Keratinocyte (primary cell): ENCODE results near the gene ALG3. TPM values are rescaled to one million over a fixed set of nuclear protein-coding genes. Genes with fewer than 3 reads are reported as not detected.
A peak's percentile ranks its signal among the peaks of the same experiment; 100 is the strongest.

Experiments
- DNase-seq: peaks from one replicate; pipeline ENCODE4 v3.0.0-alpha.2; 2011; ENCODE audit warnings: low read depth, missing footprints, low spot score
- FAIRE-seq: peaks from 2 replicates; lab custom pipeline; 2011; peaks lifted over from hg19 to GRCh38; lab: Jason Lieb, UNC
- H2AFZ ChIP-seq: 2 replicates; pipeline ENCODE4 v1.6.0; 2012; ENCODE audit warnings: low read length, control low read depth, inconsistent platforms; ENCODE audit not compliant: control insufficient read depth
- H3K27ac ChIP-seq: 2 replicates; pipeline ENCODE4 v1.5.1; 2011; ENCODE audit warnings: low read length; ENCODE audit not compliant: control insufficient read depth, insufficient read depth
- H3K27me3 ChIP-seq: 3 replicates; pipeline ENCODE4 v1.6.0; 2011; ENCODE audit warnings: low read length; ENCODE audit not compliant: control insufficient read depth, insufficient read depth; ENCODE audit errors: extremely low read depth
- H3K36me3 ChIP-seq, 2 experiments: 2 replicates in 1 of 2; 3 replicates in 1 of 2; pipeline ENCODE4 v1.5.1; 2011; ENCODE audit warnings: low read length in 2 of 2, mild to moderate bottlenecking in 1 of 2; ENCODE audit not compliant: control insufficient read depth in 2 of 2, insufficient read depth in 2 of 2; ENCODE audit errors: extremely low read depth in 1 of 2
- H3K4me1 ChIP-seq: 3 replicates; pipeline ENCODE4 v1.5.1; 2011; ENCODE audit warnings: low read length; ENCODE audit not compliant: control insufficient read depth, insufficient read depth; ENCODE audit errors: extremely low read depth
- H3K4me2 ChIP-seq: 3 replicates; pipeline ENCODE4 v1.6.0; 2011; ENCODE audit warnings: low read depth, low read length; ENCODE audit not compliant: control insufficient read depth, insufficient read depth; ENCODE audit errors: extremely low read depth
- H3K4me3 ChIP-seq, 3 experiments: fragments of 200-600 bp in 1 of 3; sonication (generic) in 1 of 3; 2 replicates in 2 of 3; 3 replicates in 1 of 3; pipeline ENCODE4 v1.5.1; 2011 to 2016; ENCODE audit warnings: low read length in 3 of 3, mild to moderate bottlenecking in 3 of 3, control low read depth in 2 of 3, inconsistent platforms in 1 of 3, low read depth in 1 of 3, mixed read lengths in 1 of 3, mixed run types in 1 of 3, moderate library complexity in 1 of 3; ENCODE audit not compliant: control insufficient read depth in 2 of 3, insufficient read depth in 2 of 3; ENCODE audit errors: extremely low read depth in 1 of 3
- H3K79me2 ChIP-seq: 2 replicates; pipeline ENCODE4 v1.6.0; 2012; ENCODE audit warnings: low read length; ENCODE audit not compliant: control insufficient read depth, insufficient read depth
- H3K9ac ChIP-seq: 3 replicates; pipeline ENCODE4 v1.6.0; 2011; ENCODE audit warnings: low read length; ENCODE audit not compliant: control insufficient read depth, insufficient read depth; ENCODE audit errors: extremely low read depth
- H3K9me1 ChIP-seq: 3 replicates; pipeline ENCODE4 v1.6.0; 2011; ENCODE audit warnings: low read length; ENCODE audit not compliant: control insufficient read depth, insufficient read depth; ENCODE audit errors: extremely low read depth
- H3K9me3 ChIP-seq: 2 replicates; pipeline ENCODE4 v1.5.1; 2012; ENCODE audit warnings: low read depth, low read length; ENCODE audit not compliant: control insufficient read depth
- H4K20me1 ChIP-seq: 3 replicates; pipeline ENCODE4 v1.6.0; 2011; ENCODE audit warnings: low read length; ENCODE audit not compliant: control insufficient read depth, insufficient read depth; ENCODE audit errors: extremely low read depth
- CTCF ChIP-seq, 3 experiments: IDR thresholded peaks in 1 of 3; conservative IDR thresholded peaks in 1 of 3; optimal IDR thresholded peaks in 1 of 3; 2 replicates in 2 of 3; 3 replicates in 1 of 3; pipeline versions ENCODE3 to v1.5.1; 2011; ENCODE audit warnings: low read length in 3 of 3, mild to moderate bottlenecking in 3 of 3, moderate library complexity in 2 of 3, control low read depth in 1 of 3, inconsistent platforms in 1 of 3; ENCODE audit not compliant: insufficient read depth in 2 of 3; ENCODE audit errors: extremely low read depth in 1 of 3
- EZH2 ChIP-seq: IDR thresholded peaks from one replicate; pipeline ENCODE4 v1.6.1; 2012; ENCODE audit warnings: inconsistent platforms, mild to moderate bottlenecking, low read length, moderate library complexity
- dilution Hi-C: fragments of 300-500 bp; cut with MboI; formaldehyde crosslinking; loops from one replicate; pipeline ENCODE4 v1.7.0; 2020; ENCODE audit warnings: low sequenced_read_pairs; ENCODE audit not compliant: extremely low pct_ligation_motif_present
- polyA plus RNA-seq, 5 experiments: library from polyadenylated mRNA; depleted of rRNA in 3 of 5; stranded (reverse) in 3 of 5; stranded (forward) in 1 of 5; unstranded in 1 of 5; fragments of >200 nt; gene quantifications; 1 replicate in 1 of 5; 2 replicates in 3 of 5; 3 replicates in 1 of 5; pipeline versions ENCODE4 v1.2.1 to v1.2.3, GENCODE V29; 2011 to 2012; ENCODE audit warnings: missing spikeins in 2 of 5, low read depth in 1 of 5, low replicate concordance in 1 of 5

The ALG3 gene
- polyA plus RNA-seq, 1 donor (not counting 4 experiments of a cell fraction or from before 2014, with no cell fraction given): 48.2 TPM

DNA sequence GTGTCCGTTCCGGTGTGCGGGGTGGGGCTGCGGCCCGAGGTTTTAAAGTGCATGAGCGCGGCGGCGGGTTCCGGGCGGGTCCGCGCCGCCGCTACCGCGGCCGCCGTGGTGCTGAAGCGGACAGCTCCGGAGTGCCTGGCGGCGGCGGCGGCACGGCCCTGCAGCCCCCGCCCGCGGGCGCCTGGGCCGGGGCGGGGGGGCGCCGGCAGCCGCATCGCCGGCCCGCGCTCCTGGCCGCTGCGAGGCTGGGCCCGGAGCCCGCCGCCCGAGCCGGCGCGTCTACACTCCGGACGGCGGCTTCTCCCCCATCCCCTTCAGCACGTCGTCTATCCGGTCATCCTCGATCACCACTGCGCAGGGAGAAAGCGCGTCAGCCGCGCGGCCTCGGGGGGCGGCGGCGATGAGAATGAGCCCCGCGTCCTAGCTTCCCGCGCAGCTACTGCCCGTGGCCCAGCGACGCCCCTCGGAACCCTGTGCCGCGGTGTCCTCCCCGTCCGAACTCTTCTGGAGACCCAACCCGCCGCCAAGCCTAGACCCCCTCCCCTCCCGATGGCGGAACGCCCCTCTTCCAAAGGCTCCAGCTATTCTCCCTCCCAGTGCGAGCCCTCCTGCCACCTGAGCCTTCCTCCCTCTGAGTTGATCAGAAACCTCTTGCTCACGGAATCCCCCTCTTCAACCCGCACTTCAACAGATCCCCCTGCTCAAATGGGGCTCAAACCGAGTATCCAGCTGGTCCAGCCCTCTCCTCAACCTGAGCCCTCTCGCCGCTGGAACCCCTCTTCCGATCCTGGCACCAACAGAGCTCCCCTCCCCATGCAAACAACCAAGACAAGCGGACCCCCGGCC, 11.3 kb upstream of the ALG3 start:
- dilution Hi-C loops: no loop called here
- DNase-seq (no peak), FAIRE-seq (no peak)
- Histone ChIP-seq H3K79me2 (no peaks in the 10 kb centered on the region), H3K27me3 (peaks cover 22% of the 10 kb centered on the region), H2AFZ (no peak overlapping the region), H3K9ac (no peak overlapping the region), H3K4me2 (peak overlapping the region; percentile 35), H3K27ac (no peak overlapping the region), H4K20me1 (no peaks in the 10 kb centered on the region), H3K9me1 (no peaks in the 10 kb centered on the region), H3K4me3 (peak overlapping the region in 1 of 3 experiments; percentile 59), H3K4me1 (peaks cover 18% of the 10 kb centered on the region), H3K36me3 (peaks cover 4 to 6% of the 10 kb centered on the region in 2 experiments), H3K9me3 (no peaks in the 10 kb centered on the region)
- TF ChIP-seq EZH2 (peak; percentile 87), CTCF (optimal IDR thresholded peaks at IDR 0.05 in 1 of 3, IDR thresholded peaks at IDR 0.05 in 1 of 3, conservative IDR thresholded peaks at IDR 0.05 in 1 of 3; ENCODE audit: extremely low read depth in 1 of 3, insufficient read depth in 2 of 3, low read length in 3 of 3) (no peak)

- Histone ChIP-seq H3K79me2 (no peaks in the 10 kb centered on the region), H3K9me3 (no peaks in the 10 kb centered on the region), H4K20me1 (no peaks in the 10 kb centered on the region), H2AFZ (no peak overlapping the region), H3K4me3 (no peak overlapping the region), H3K4me2 (no peak overlapping the region), H3K9me1 (no peaks in the 10 kb centered on the region), H3K4me1 (peaks cover 19% of the 10 kb centered on the region), H3K9ac (no peak overlapping the region), H3K27me3 (peaks cover 22% of the 10 kb centered on the region), H3K36me3 (peaks cover 4 to 6% of the 10 kb centered on the region in 2 experiments), H3K27ac (no peak overlapping the region)
- peak; percentile 34 for TF ChIP-seq EZH2
- no peak for TF ChIP-seq CTCF (optimal IDR thresholded peaks at IDR 0.05 in 1 of 3, IDR thresholded peaks at IDR 0.05 in 1 of 3, conservative IDR thresholded peaks at IDR 0.05 in 1 of 3; ENCODE audit: extremely low read depth in 1 of 3, insufficient read depth in 2 of 3, low read length in 3 of 3)
- FAIRE-seq: no peak
- no peak for DNase-seq
- dilution Hi-C loops: no loop called here
These were observed 10.7 kb upstream of the ALG3 start for GRCh38 chr3:184259396-184259877.
